HG02840 (cell line): ENCODE results near the gene SPRY4.
"Not testable (repeated sequence)": the region's sequence is repeated elsewhere in the genome, so short reads cannot be mapped to it uniquely, and the experiment has no call there.

Experiments
- ATAC-seq: cut with Tn5 transposase; IDR thresholded peaks from one replicate; pipeline ENCODE4 v1.9.1; 2021; ENCODE audit warnings: mild to moderate bottlenecking, moderate library complexity, moderate number of reproducible peaks; ENCODE audit not compliant: unreplicated experiment, low FRiP score

The SPRY4 gene

DNA sequence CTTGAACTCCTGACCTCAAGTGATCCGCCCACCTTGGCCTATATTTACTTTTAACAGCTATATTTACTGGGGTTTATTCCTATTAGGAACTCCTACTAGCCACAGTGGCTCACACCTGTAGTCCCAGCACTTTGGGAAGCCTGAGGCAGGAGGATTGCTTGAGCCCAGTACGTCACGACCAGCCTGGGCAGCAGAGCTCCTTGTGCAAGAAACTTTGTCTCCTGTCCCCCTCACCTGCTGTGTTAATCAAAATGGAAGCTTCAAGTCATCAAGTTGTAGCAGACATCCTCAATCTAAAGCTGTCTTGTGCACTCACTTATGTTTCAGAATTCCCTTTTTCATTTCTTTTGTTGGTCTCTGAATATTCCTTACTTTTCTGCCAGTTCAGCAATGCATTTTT, 15.0 kb upstream of the SPRY4 start:
- no peak for ATAC-seq

DNA sequence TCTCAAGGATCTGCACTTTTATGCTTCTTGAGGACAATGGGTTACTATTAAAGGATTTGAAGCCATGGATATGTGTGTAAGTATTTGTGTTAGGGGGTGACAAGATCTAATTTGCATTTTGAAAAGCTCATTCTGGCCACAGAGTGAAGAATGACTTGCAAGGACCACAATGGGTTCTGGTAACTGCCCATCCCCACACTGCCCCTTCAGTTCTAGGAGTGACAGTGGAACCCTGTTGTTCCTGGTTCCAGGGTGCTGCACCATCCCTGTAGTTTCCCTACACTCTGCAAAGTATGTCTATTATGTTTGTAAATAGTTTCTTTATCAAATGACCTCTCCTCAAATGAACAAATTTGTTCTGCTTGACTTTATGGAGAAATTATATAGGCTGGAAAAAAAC, 9.7 kb upstream of the SPRY4 start:
- no peak for ATAC-seq

DNA sequence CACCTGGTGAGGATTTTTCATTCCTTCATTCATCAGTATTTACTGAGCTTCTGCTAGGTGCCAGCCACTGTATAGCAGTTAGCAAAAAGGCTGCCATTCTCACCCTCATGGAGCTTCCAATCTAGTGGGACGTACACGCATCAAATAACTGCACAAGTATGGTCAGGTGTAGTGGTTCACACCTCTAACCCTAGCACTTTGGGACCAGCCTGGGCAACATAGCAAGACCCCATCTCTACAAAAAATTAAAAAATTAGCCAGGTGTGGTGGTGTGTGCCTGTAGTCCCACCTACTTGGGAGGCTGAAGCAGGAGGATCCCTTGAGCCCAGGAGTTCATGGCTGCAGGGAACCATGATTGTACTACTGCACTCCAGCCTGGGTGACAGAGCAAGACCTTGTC, 8.9 kb upstream of the SPRY4 start:
- not testable (repeated sequence) for ATAC-seq

DNA sequence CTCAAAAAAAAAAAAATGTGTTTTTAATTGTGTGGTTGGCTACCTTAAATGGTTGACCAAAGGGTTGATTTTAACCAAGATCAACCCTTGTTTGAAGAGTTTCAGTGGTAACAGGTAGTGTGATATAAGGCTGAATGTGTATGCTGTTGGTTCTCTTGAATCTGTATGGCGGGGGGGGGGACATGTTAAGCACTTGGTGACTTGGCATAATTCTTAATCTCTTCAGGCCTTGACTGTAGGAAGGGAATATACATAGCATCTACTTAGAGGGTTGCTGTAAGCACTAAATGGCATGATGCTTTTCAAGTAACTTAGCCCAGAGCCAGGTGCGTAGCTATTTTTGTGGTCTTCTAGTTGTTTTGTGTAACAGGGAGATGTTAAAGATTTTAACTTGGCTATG, 5.6 kb upstream of the SPRY4 start:
- no peak for ATAC-seq

DNA sequence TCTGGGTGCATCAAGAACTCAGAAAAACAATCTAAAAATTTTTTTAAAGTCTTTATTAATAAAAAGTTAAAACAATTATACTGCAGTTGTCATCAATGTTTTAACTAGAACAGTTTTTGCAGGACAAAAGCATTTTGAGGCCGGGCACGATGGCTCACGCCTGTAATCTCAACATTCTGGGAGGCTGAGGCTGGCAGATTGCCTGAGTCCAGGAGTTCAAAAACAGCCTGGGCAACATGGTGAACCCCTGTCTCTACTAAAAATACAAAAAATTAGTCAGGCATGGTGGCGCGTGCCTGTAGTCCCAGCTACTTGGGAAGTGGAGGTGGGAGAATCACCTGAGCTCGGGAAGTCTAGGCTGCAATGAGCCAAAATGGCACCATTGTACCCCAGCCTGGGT, 5.2 kb upstream of the SPRY4 start:
- no peak for ATAC-seq

DNA sequence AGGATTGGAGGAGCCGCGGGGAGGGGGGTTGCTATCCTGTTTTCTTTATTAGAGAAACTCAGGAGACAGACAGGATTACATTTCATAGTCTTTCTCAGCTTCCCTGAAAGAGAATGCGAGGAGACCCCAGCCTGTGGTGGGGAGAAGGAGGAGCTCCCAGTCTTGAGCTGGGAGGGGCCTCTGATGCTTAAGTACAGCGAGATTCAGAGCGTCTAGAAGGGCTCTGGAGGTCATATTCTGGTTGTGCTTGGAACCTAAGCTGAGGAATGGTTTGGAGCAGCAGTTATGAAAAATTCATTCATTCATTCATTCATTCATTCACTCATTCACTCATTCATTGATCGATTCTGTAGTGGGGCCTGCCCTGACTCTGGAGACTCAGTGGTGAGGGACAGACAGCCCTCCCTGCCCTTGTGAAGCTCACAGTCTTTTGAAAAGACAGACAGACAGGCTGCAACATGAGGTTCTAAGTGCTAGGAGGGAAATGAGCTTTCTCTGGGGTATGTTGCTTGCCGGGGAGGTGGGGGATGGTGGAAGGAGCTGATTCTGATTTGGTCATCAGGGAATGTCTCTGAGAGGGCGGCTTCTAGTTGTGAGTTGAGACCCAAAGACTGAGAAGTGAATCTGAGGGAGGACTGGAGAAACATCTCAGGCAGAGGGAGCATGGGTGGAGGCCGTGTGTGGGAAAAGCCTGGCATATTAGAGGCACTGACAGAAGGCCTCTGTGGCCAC, 2.5 kb upstream of the SPRY4 start:
- no peak for ATAC-seq

DNA sequence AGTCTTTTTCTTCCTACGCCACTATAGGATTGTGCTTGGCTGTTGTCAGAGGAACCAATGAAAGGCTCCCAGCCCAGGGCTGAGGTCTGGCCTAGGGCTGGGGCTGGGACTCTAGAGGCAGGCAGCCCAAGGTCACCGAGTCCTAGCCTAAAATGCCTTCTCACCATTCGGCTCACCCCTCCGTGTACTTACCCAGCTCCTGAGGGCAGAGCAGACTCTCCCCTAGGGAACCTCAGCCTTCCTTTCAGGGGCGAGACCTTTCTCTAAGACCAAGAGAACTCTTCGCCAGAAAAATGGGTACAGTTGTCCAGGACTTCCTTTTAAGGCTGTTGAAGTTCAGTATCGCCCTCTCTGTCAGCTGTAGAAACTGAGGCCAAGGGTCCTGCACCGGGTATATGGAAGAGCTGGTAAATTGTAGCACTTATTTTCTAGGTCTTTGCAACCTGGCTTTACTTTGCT, 1.7 kb upstream of the SPRY4 start:
- ATAC-seq, result no peak

DNA sequence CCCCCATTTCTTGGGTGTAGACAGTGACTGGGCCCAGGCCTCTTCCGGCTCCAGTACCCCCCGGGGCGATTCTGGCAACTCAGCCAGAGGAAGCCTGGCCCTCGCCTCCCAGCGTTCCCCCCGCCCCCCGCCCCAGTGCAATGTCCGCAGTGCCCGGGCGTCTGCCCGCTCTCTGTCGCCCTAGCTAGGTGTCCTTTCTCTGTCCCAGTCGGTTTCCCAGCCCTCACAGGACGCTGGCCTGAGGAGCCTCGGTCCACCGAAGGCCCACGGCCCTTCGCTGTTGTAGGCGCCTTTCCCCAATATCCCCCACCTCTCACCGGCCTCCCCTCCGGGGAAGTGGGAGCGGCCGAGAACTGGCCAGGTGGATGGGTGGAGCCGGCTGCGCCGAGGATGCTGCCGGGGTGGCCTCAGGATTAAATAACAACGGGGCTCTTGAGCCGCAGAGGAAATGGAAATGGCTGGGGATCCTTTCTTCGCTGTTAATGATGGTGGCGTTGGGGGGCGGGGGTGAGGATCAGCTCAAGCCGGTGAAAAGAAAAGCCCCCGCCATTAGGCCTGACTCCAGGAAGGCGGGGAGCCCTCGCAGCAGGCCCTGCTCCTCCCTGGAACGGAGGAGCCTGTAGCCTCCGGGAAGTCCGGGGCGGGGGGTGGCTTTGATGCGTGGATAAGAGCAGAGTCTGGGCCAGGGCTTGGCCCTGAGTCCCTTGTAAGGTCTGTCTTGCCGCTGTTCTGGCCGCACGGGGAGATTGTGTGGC, 1.1 kb upstream of the SPRY4 start:
- ATAC-seq, result no peak

DNA sequence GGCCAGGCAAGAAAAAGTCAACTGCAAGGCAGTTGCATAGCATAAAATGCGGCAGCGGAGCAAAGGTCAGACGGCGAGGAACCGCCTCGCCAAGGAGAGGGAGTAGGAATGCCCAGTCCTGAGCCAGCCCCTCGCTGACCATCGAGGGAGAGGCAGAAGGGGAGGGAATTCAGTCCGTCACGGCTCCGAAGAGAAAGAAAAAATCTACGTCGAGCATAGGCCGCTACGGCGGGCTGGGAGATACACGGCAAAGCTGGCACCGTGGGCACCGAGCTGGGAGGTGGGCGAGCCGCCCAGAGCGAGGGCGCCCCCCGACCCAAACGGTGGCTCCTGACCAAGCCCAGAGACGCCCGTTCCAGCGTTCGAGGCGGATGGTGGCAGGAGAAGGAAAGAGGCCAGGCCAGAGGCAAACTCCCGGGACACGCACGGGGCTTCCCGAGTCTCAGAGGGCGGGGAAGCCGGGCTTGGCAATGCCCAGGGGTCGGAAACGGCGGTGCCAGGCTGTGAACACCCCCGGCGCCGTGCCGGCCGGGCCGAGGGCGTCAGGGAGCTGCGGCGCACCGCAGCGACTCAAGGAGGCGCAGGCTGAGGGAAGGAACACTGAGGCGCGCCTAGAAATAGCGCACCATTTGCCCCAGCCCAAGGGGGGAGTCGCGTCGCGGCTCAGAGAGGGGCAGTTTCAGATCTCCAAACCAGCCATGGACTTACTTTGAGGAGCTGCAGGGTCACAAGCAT, 518 bp downstream of the SPRY4 start:
- peak; percentile 43 for ATAC-seq

DNA sequence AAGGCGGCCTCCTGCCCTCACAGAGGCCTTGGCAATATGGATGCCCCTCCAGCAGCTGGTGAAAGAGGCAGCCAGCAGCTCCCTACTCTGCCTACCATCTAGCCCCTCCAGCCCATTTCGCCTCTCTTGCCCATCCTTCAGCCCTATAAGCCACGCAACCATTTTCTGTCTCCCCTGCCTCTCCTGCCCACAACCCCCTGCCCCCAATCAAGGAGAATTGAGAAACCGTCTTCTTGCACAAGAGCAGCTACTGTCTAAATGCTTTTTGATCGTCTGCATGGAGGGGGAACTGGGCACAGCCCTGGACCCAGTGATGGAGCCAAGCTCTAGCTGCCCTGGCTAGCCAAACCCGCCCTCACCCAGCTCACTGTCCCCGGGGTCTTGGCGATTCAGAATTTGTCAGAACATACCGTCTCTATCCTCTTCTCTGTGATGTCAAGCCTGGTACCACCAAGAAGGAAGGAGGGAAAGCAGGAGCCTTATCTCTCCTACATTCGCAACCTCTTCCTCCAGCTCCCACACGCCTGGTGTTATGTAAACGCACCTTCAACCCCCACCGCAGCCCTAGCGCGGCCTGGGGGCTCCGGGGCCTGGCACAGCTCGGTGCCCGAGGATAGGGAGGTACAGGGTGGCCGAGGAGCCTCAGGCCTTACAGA, 1.2 kb downstream of the SPRY4 start:
- ATAC-seq, result no peak

DNA sequence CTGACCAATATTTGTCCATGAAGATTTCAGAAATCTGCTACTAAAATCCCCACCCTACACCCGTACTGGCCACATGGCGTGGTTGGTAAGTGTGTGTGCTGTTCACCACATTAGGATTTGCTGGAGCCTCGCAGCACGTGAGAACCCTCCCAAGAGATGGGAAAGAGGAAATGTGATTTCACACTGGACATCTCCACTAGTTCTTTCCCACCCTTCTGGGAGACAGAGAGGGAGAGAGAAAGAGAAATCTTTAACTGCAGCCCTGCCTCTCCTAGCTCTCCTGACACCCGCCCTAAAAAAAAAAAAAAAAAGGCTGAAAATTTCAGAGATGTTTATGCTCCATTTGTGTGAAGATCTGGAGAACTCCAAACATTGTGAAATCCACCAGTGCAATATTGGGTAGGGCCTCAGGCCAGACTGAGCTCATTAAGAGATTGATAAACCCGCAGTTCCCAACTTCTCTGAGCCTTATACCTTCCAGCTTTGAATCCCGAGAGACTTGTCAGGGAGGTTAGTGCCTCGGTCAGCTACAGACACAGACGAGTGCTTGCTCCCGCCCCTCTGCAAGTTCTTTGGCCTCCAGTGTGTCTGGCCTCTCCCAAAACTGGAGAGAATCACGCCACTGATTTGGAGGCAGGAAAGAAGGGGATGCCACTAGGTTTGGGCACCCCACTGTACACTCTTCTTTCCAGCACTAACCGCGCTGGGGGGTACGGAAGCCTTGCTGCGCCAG, 1.9 kb downstream of the SPRY4 start:
- no peak for ATAC-seq

DNA sequence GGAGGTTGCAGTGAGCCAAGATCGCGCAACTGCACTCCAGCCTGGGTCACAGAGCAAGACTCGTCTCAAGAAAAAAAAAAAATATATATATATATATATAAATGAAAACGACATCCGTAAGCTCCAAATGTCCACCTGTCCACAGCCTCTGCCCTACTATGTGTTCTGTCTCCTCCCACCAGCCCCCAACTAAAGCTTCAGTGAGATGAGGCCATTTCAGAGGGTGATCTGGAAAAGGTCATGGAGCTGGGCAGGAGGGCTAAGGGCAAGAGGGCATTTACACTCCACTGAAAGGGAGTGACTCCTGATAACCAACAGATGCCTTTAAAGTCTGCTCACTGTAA, 2.4 kb downstream of the SPRY4 start:
- ATAC-seq, result no peak

DNA sequence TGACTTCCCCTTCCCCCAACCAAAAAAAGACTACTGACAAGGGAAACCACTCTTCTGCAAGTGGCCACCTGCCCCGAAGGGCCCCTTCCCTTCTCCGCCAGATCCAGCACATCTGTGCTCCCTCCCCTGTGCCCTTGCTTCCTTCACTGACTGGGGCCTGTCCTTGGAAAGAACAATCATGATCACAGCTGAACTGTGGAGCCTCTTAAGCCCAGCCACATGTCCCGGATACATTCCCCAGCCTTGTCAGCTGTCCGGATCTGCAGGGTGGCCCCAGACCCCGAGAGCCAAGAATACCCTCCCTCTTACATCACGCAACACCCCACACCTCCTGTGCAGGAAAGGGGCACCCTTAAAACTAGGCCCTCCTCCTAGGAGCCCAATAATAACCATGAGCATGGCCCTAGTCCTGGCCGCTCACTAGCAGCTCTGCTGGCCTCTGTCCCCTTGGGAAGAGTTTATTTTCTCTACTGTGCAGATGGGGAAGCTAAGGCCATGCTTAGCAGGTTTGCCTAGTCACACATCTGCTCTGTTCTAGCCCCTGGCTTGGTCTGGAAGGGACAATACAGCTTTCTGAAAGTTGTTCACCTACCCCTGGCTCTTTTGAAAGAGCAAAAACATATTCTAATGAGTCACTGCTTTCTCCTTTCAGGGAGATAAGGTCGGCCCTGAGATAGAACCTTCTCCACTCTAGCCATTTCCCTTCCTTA, 3.8 kb downstream of the SPRY4 start:
- no peak for ATAC-seq

DNA sequence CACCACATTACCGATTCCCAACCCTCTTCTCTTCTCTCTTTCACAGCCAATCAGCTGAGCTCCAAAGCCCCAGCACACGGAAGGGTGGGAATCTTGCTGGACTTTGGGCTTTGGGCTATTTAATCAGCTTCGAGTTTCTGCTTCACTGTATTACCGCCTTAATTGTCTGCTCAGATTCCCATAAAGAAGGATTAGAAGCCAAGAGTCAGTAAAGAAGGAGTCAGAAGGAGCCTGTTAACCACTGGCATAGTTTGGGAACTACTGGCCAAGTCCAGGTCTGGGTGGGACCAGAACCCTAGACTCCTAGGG, 4.4 kb downstream of the SPRY4 start:
- ATAC-seq, result no peak

DNA sequence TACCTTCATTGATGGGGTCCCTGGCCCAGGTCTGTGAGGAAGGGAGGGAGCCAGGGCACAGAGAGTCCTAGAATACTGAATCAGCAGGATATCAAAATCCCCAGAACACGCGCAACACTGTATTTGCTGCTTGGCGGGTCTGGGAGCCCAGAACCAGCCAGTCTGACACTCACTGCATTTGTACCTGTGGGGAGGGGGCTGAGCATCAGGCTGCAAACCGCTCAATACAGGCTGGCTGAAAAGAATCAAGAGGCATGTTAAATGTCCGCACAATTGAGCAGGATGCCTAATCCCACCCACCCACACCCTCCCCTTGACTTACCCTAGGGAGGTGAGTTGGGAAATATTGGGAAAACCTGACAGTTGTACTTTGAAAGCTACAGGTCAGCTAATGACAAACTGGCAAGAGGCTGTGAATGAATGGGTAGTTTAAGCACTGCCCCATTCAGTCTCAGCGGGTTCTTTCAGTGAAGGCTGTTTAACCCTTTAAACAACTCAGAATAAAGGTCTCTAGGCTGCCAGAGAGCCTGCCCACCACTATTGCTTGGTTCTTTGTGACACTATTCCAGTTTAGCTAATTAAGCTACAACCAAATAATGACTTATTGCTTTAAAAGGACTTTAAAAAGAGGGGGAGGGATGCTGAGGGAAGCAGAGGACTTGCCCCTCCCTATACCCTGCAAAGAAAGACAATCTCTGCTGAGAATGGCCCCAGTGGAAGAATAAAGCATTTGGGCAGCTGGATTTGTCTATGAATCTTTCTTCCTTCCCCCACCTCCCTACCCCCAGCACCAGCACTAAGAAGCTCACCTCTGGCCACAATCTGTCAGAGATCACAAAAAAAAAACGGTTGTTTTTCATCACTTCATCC, 5.0 kb downstream of the SPRY4 start:
- no peak for ATAC-seq

DNA sequence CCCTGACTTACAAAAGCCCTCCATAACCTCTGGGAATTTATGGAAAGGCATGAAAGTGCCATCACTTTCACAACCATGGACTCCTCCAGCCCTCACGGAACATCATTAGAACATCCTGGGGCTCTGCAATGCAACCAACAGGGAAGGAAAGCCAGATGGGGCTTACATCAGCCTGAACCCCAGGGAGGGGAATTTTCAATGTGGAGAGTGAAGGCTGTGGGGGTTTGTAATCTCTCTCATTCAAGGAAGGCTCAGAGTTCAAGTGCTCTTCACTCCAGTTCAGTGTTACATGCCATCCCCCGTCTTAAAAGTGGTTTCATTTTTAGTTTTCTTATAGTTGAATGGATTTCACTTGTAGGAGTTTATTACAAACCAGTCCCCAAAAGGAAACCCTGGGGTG, 5.7 kb downstream of the SPRY4 start:
- ATAC-seq, result no peak

DNA sequence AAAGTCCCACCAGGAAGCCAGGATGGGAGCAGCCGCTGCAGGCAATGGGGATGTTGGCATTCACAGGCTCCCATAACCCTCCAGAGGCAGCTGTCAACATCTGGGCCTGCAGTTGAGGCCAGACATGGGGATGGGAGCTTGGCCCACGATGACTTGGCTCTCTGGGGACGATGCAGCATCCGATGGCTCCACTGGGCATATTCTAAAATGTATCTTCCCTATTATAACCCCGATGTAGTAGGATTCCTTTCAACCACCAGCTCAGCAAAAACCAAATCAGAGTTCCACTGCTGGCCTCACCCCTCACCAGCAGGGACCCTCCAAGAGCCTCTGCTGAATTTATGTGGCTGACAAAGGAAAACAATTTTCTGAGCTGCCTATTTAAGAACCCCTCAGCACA, 7.1 kb downstream of the SPRY4 start:
- ATAC-seq, result no peak

DNA sequence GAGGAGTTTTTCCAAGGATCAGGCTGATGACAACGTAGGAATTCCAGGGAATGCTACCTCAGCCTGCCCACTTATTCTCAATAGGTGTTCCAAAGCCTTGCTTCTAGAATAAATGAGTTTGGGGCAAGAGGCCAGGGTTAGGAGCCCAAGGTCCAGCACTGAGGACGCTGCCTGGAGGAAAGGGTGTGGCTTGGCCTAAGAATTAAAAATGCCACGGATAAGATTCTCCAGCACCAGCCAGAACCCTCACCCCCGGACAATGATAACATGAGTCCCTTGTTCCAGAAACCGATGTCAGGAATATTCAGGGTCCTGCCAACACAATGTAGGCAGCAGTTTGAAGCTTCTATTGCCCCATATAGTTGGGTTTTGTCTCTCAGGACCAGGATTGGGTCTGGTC, 7.6 kb downstream of the SPRY4 start:
- no peak for ATAC-seq

DNA sequence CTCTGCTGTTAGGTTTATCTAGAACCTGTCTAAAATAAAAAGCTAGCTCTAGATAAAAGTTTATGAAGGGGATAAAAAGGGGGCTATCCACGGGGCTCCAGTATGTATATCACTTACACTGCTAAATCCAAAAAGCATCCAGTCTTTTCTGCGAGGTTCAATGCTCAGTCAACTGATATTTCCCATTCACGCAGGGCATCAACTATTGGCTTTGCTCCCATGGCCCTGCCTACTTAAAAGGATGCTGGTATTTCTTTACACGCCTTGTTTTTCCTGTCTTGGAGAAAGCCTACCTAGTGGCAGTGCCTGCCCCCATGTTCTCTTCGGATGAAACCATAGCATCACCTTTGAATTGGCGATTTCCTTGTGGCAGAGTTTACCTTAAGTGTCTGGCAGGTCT, 8.1 kb downstream of the SPRY4 start:
- no peak for ATAC-seq
